GM12878 (cell line): ENCODE data around the gene TRABD. TPM values are rescaled to one million over a fixed set of nuclear protein-coding genes. Genes with fewer than 3 reads are reported as not detected.

Source experiments
- CHD1 ChIP-seq: IDR thresholded peaks from 2 replicates; pipeline ENCODE4 v1.6.1; 2012; ENCODE audit warnings: low read depth, low read length, improper control_type of control experiment
- CHD4 ChIP-seq: fragments of 200-600 bp; sonication (generic); IDR thresholded peaks from 2 replicates; pipeline ENCODE4 v1.6.1; 2016; ENCODE audit warnings: mild to moderate bottlenecking
- CREM ChIP-seq: IDR thresholded peaks from 2 replicates; pipeline ENCODE4 v1.6.1; 2014; ENCODE audit warnings: antibody characterized with exemption, low read depth
- EED ChIP-seq: sonication (generic); IDR thresholded peaks from 2 replicates; pipeline ENCODE4 v1.6.1; 2016; ENCODE audit warnings: antibody characterized with exemption, low read depth
- EP300 ChIP-seq, 2 experiments: fragments of 150-350 bp in 1 of 2; IDR thresholded peaks; 2 replicates each; pipeline ENCODE4 v1.6.1; 2011 to 2012; ENCODE audit warnings: low read depth in 2 of 2, low read length in 2 of 2, borderline replicate concordance in 1 of 2, improper control_type of control experiment in 1 of 2, inconsistent platforms in 1 of 2; ENCODE audit not compliant: control insufficient read depth in 1 of 2
- ESRRA ChIP-seq: IDR thresholded peaks from 2 replicates; pipeline ENCODE4 v1.6.1; 2012; ENCODE audit warnings: mild to moderate bottlenecking, low read length, improper control_type of control experiment
- FOS ChIP-seq: IDR thresholded peaks from 3 replicates; pipeline ENCODE4 v1.6.1; 2011; ENCODE audit warnings: borderline replicate concordance; ENCODE audit not compliant: insufficient read length; ENCODE audit errors: extremely low read depth
- IKZF1 ChIP-seq: fragments of 450-650 bp; conservative IDR thresholded peaks from 2 replicates; pipeline ENCODE4 v1.6.1; 2017; ENCODE audit warnings: antibody characterized with exemption, mild to moderate bottlenecking
- KLF5 ChIP-seq: fragments of 450-650 bp; IDR thresholded peaks from 2 replicates; pipeline ENCODE4 v1.6.1; 2014; ENCODE audit warnings: mild to moderate bottlenecking; ENCODE audit not compliant: partially characterized antibody
- LARP7 ChIP-seq: fragments of 450-650 bp; IDR thresholded peaks from 2 replicates; pipeline ENCODE4 v1.6.1; 2017; ENCODE audit warnings: mild to moderate bottlenecking
- MXI1 ChIP-seq: fragments of 150-350 bp; IDR thresholded peaks from 2 replicates; pipeline ENCODE4 v1.6.1; 2011; ENCODE audit warnings: low read depth, mild to moderate bottlenecking, inconsistent platforms, low read length, improper control_type of control experiment
- NR2F1 ChIP-seq: fragments of 450-650 bp; conservative IDR thresholded peaks from 2 replicates; pipeline ENCODE4 v1.6.1; 2017; ENCODE audit warnings: mild to moderate bottlenecking
- PAX5 ChIP-seq: IDR thresholded peaks from 2 replicates; pipeline ENCODE4 v1.6.1; 2011; ENCODE audit warnings: low read depth, low read length, borderline replicate concordance
- POLR2A ChIP-seq: IDR thresholded peaks from 2 replicates; pipeline ENCODE4 v1.6.1; 2011; ENCODE audit warnings: low read depth, mild to moderate bottlenecking, low read length
- POLR2AphosphoS5 ChIP-seq: IDR thresholded peaks from 2 replicates; pipeline ENCODE4 v1.6.1; 2011; ENCODE audit warnings: mild to moderate bottlenecking, low read length, inconsistent platforms
- SIN3A ChIP-seq: IDR thresholded peaks from 2 replicates; pipeline ENCODE4 v1.6.1; 2012; ENCODE audit warnings: low read depth, low read length, improper control_type of control experiment
- SKIL ChIP-seq: fragments of 450-650 bp; IDR thresholded peaks from 2 replicates; pipeline ENCODE4 v1.6.1; 2017; ENCODE audit warnings: mild to moderate bottlenecking, low read depth, inconsistent platforms; ENCODE audit not compliant: poor library complexity, severe bottlenecking
- SMAD5 ChIP-seq: IDR thresholded peaks from 2 replicates; pipeline ENCODE4 v1.6.1; 2016; ENCODE audit warnings: antibody characterized with exemption, low read depth
- SMARCA5 ChIP-seq: fragments of 450-650 bp; IDR thresholded peaks from 2 replicates; pipeline ENCODE4 v1.6.1; 2017; ENCODE audit warnings: mild to moderate bottlenecking
- SRF ChIP-seq, 2 experiments: IDR thresholded peaks; 2 replicates each; pipeline ENCODE4 v1.6.1; 2011; ENCODE audit warnings: low read depth in 2 of 2, low read length in 2 of 2, mild to moderate bottlenecking in 1 of 2, moderate library complexity in 1 of 2
- TARDBP ChIP-seq: IDR thresholded peaks from 2 replicates; pipeline ENCODE4 v1.6.1; 2016; ENCODE audit warnings: borderline replicate concordance
- TCF12 ChIP-seq: IDR thresholded peaks from 2 replicates; pipeline ENCODE4 v1.6.1; 2011; ENCODE audit warnings: low read depth, mild to moderate bottlenecking, low read length
- ZBED1 ChIP-seq: IDR thresholded peaks from 2 replicates; pipeline ENCODE4 v1.6.1; 2016; ENCODE audit warnings: borderline replicate concordance
- ZNF687 ChIP-seq: fragments of 450-650 bp; IDR thresholded peaks from 2 replicates; pipeline ENCODE4 v1.6.1; 2017; ENCODE audit warnings: mild to moderate bottlenecking, moderate library complexity
- polyA plus RNA-seq, 11 experiments: library from polyadenylated mRNA; depleted of rRNA in 4 of 11; unstranded in 6 of 11; stranded (reverse) in 5 of 11; fragments of >200 nt; fragmentation: Nextera tagmentation in 4 of 11; fragmentation: Illumina TruSeq in 1 of 11; extraction: Ambion mirVana in 4 of 11; extraction: Trizol in 1 of 11; gene quantifications; 1 replicate in 1 of 11; 2 replicates in 10 of 11; pipeline versions ENCODE4 v1.2.1 to v1.2.3, GENCODE V29; 2011 to 2016; ENCODE audit warnings: inconsistent platforms in 2 of 11, missing spikeins in 2 of 11, low read depth in 1 of 11
- total RNA-seq, 4 experiments: library from RNA; depleted of rRNA in 3 of 4; stranded (reverse); fragments of >200 nt in 3 of 4; fragmentation: Illumina TruSeq in 1 of 4; extraction: Trizol in 1 of 4; gene quantifications; 2 replicates each; pipeline versions ENCODE4 v1.2.1 to v1.2.3, GENCODE V29; 2013 to 2021

The TRABD gene
- total and polyA plus RNA-seq, 10 of the 15 experiments (the other 5 are each of a cell fraction or from before 2014, with no cell fraction given): 0.43 to 116 (median 58.1) TPM

GRCh38 chr22:50190941-50191741 lies 5.4 kb downstream of the TRABD start (continued):
- TF ChIP-seq ZNF687 (peak; percentile 55; the same call in 1 of the 2 replicates), FOS (no peak), PAX5 (peak; percentile 95), SIN3A (0 out of 2 replicates have a peak, but pooled peaks have one; percentile 9), IKZF1 (no peak; the same call in 1 of the 2 replicates), LARP7 (0 out of 2 replicates have a peak, but pooled peaks have one; percentile 13), SMARCA5 (peak; percentile 63; the same call in 1 of the 2 replicates), SRF (IDR thresholded peaks at IDR 0.05; ENCODE audit: low read depth in 2 of 2, low read length in 2 of 2) (no peak), POLR2AphosphoS5 (peak; percentile 81), ESRRA (no peak), TCF12 (peak; percentile 88), NR2F1 (peak; percentile 62; the same call in 1 of the 2 replicates), ZBED1 (peak; percentile 39; the same call in 1 of the 2 replicates), KLF5 (no peak), EED (peak; percentile 61), CREM (peak; percentile 80), SMAD5 (0 out of 2 replicates have a peak, but pooled peaks have one; percentile 13), CHD1 (no peak), CHD4 (no peak), POLR2A (peak; percentile 62), MXI1 (no peak; the same call in 1 of the 2 replicates), SKIL (peak; percentile 86), TARDBP (no peak), EP300 (IDR thresholded peaks at IDR 0.05; ENCODE audit: borderline replicate concordance in 1 of 2, control insufficient read depth in 1 of 2, low read depth in 2 of 2, low read length in 2 of 2) (peak; percentile 80 to 89; a peak in 3 of 4 replicates)
